Measurements from ENCODE around the gene RNF17. TPM values are rescaled to one million over a fixed set of nuclear protein-coding genes. Genes with fewer than 3 reads are reported as not detected.

Gene RNF17
- total and polyA plus RNA-seq, 2 donors (not counting 3 experiments of a cell fraction or from before 2014, with no cell fraction given): 0.30 TPM; not detected in 1

- H3K36me3 ChIP-seq (ENCODE audit: control insufficient read depth in 2 of 2, extremely low read depth in 1 of 2, insufficient read depth in 2 of 2, low read length in 2 of 2): no peaks in the 10 kb centered on the region
- H2AFZ ChIP-seq (ENCODE audit: low read depth, low read length): no peak overlapping the region
- no peaks in the 10 kb centered on the region for H3K9me1 ChIP-seq (replicated peaks; ENCODE audit: control insufficient read depth, extremely low read depth, insufficient read depth, low read length)
- ChIA-PET POLR2A (no interaction called here), CTCF (interaction anchor here (1.1 kb wide), 1 partner anchor 118 kb away, joined by 4 read pairs; no protein-coding TSS in a partner anchor)
- H3K27ac ChIP-seq (ENCODE audit: insufficient read depth, low read depth, low read length): no peak overlapping the region
- no peaks in the 10 kb centered on the region for H3K4me1 ChIP-seq (ENCODE audit: control insufficient read depth, extremely low read depth, insufficient read depth, low read length)
- H3K27me3 ChIP-seq (ENCODE audit: control insufficient read depth in 2 of 2, insufficient read depth in 2 of 2, low read length in 2 of 2): no peaks in the 10 kb centered on the region
- no peaks in the 10 kb centered on the region for H4K20me1 ChIP-seq (replicated peaks; ENCODE audit: control insufficient read depth, extremely low read depth, insufficient read depth, low read length)
- no peaks in the 10 kb centered on the region for H3K79me2 ChIP-seq (ENCODE audit: control insufficient read depth, insufficient read depth, low read length)
- H3K9ac ChIP-seq (replicated peaks; ENCODE audit: extremely low read depth, insufficient read depth, low read length): no peak overlapping the region
- no peak for FAIRE-seq
- dilution Hi-C loops (cut with MboI; ENCODE audit: extremely low pct_ligation_motif_present, low sequenced_read_pairs): no loop called here
- no TSS peak for BruUV-seq (replicated peaks)
- intact Hi-C loops (cut with micrococcal nuclease): no loop called here
- no peak overlapping the region for H3K4me2 ChIP-seq (ENCODE audit: insufficient read depth, low read length)
- no peak overlapping the region for H3K4me3 ChIP-seq (replicated peaks in 1 of 3; ENCODE audit: insufficient read depth in 1 of 3, low read depth in 1 of 3, low read length in 3 of 3)
- H3K9me3 ChIP-seq (replicated peaks; ENCODE audit: control insufficient read depth, insufficient read depth, low read length): no peaks in the 10 kb centered on the region
- DNase-seq (ENCODE audit: low read depth, low spot score): no peak
- TF ChIP-seq EZH2 (IDR thresholded peaks at IDR 0.05; ENCODE audit: borderline replicate concordance, low read depth, low read length, severe bottlenecking) (no peak), MAX (IDR thresholded peaks at IDR 0.05; ENCODE audit: insufficient read depth, insufficient read length) (no peak), JUN (IDR thresholded peaks at IDR 0.05; ENCODE audit: borderline replicate concordance, insufficient read depth, insufficient read length, low read depth) (no peak), FOS (IDR thresholded peaks at IDR 0.05; ENCODE audit: borderline replicate concordance, insufficient read depth, low read length) (no peak), GATA2 (IDR thresholded peaks at IDR 0.05; ENCODE audit: insufficient read depth, insufficient read length, low read depth, low read length) (no peak), POLR2A (IDR thresholded peaks at IDR 0.05; ENCODE audit: low read depth, low read length) (no peak), MYC (IDR thresholded peaks at IDR 0.05; ENCODE audit: low read depth, low read length) (no peak), POLR2AphosphoS5 (IDR thresholded peaks at IDR 0.05; ENCODE audit: insufficient read depth, low read depth, low read length) (no peak)
Observed at GRCh38 chr13:24877531-24877930, 113.6 kb downstream of the RNF17 start.

- no peak overlapping the region for H3K4me2 ChIP-seq (ENCODE audit: insufficient read depth, low read length)
- no peaks in the 10 kb centered on the region for H3K9me1 ChIP-seq (replicated peaks; ENCODE audit: control insufficient read depth, extremely low read depth, insufficient read depth, low read length)
- no peak for DNase-seq (ENCODE audit: low read depth, low spot score)
- no TSS peak for BruUV-seq (replicated peaks)
- no peak for TF ChIP-seq EZH2 (IDR thresholded peaks at IDR 0.05; ENCODE audit: borderline replicate concordance, low read depth, low read length, severe bottlenecking)
- TF ChIP-seq MAX (IDR thresholded peaks at IDR 0.05; ENCODE audit: insufficient read depth, insufficient read length): no peak
- TF ChIP-seq POLR2AphosphoS5 (IDR thresholded peaks at IDR 0.05; ENCODE audit: insufficient read depth, low read depth, low read length): no peak
- TF ChIP-seq FOS (IDR thresholded peaks at IDR 0.05; ENCODE audit: borderline replicate concordance, insufficient read depth, low read length): no peak
- TF ChIP-seq GATA2 (IDR thresholded peaks at IDR 0.05; ENCODE audit: insufficient read depth, insufficient read length, low read depth, low read length): no peak
- no peak for TF ChIP-seq POLR2A (IDR thresholded peaks at IDR 0.05; ENCODE audit: low read depth, low read length)
- TF ChIP-seq JUN (IDR thresholded peaks at IDR 0.05; ENCODE audit: borderline replicate concordance, insufficient read depth, insufficient read length, low read depth): no peak
- TF ChIP-seq MYC (IDR thresholded peaks at IDR 0.05; ENCODE audit: low read depth, low read length): no peak
- TF ChIP-seq CTCF (IDR thresholded peaks at IDR 0.05; ENCODE audit: extremely low read depth in 1 of 2, insufficient read depth in 1 of 2, low read depth in 1 of 2, low read length in 2 of 2): no peak
- no peaks in the 10 kb centered on the region for H3K4me1 ChIP-seq (ENCODE audit: control insufficient read depth, extremely low read depth, insufficient read depth, low read length)
- no peaks in the 10 kb centered on the region for H4K20me1 ChIP-seq (replicated peaks; ENCODE audit: control insufficient read depth, extremely low read depth, insufficient read depth, low read length)
- no peaks in the 10 kb centered on the region for H3K9me3 ChIP-seq (replicated peaks; ENCODE audit: control insufficient read depth, insufficient read depth, low read length)
- no peak overlapping the region for H3K27ac ChIP-seq (ENCODE audit: insufficient read depth, low read depth, low read length)
- no peaks in the 10 kb centered on the region for H3K36me3 ChIP-seq (ENCODE audit: control insufficient read depth in 2 of 2, extremely low read depth in 1 of 2, insufficient read depth in 2 of 2, low read length in 2 of 2)
- no peaks in the 10 kb centered on the region for H3K79me2 ChIP-seq (ENCODE audit: control insufficient read depth, insufficient read depth, low read length)
- dilution Hi-C loops (cut with MboI; ENCODE audit: extremely low pct_ligation_motif_present, low sequenced_read_pairs) (no loop called here), intact Hi-C loops (cut with micrococcal nuclease) (no loop called here)
- ChIA-PET CTCF (interaction anchor here (1.1 kb wide), 1 partner anchor 117 kb away, joined by 4 read pairs; no protein-coding TSS in a partner anchor), POLR2A (no interaction called here)
- H2AFZ ChIP-seq (ENCODE audit: low read depth, low read length): no peak overlapping the region
- H3K27me3 ChIP-seq (ENCODE audit: control insufficient read depth in 2 of 2, insufficient read depth in 2 of 2, low read length in 2 of 2): no peaks in the 10 kb centered on the region
- no peak for FAIRE-seq
- no peak overlapping the region for H3K9ac ChIP-seq (replicated peaks; ENCODE audit: extremely low read depth, insufficient read depth, low read length)
- no peak overlapping the region for H3K4me3 ChIP-seq (replicated peaks in 1 of 3; ENCODE audit: insufficient read depth in 1 of 3, low read depth in 1 of 3, low read length in 3 of 3)
Observed at GRCh38 chr13:24878340-24878739, 114.4 kb downstream of the RNF17 start.

Measured in endothelial cell of umbilical vein (primary cell).